Measurements from ENCODE around the gene SLC8B1. TPM values are rescaled to one million over a fixed set of nuclear protein-coding genes. Genes with fewer than 3 reads are reported as not detected.

The SLC8B1 gene
- total RNA-seq, 1 experiment from 2014 or later, result 5.9 TPM

- Histone ChIP-seq H3K27me3 (ENCODE audit: low read length) (no peaks in the 10 kb centered on the region), H3K9ac (ENCODE audit: low read length) (no peak overlapping the region), H3K4me2 (ENCODE audit: low read depth, low read length, poor library complexity, severe bottlenecking) (no peak overlapping the region), H3K79me2 (ENCODE audit: low read length) (no peaks in the 10 kb centered on the region), H3K4me1 (ENCODE audit: low read length) (peaks cover 8% of the 10 kb centered on the region), H3K4me3 (ENCODE audit: low read length) (no peak overlapping the region), H3K27ac (ENCODE audit: low read length) (no peak overlapping the region), H3K9me2 (replicated peaks; ENCODE audit: insufficient read depth, low read length) (no peaks in the 10 kb centered on the region), H4K20me1 (ENCODE audit: insufficient read depth, low read depth, low read length) (no peaks in the 10 kb centered on the region), H3K9me3 (ENCODE audit: low read length) (no peaks in the 10 kb centered on the region), H2AFZ (ENCODE audit: low read length) (no peak overlapping the region), H3K36me3 (ENCODE audit: insufficient read depth, low read length) (no peaks in the 10 kb centered on the region)
- no peak for DNase-seq
Measured at GRCh38 chr12:113322343-113322742, 12.6 kb downstream of the SLC8B1 start.

GRCh38 chr12:113320401-113320800 lies 14.5 kb downstream of the SLC8B1 start:
- DNase-seq, result no peak
- Histone ChIP-seq H3K9ac (ENCODE audit: low read length) (no peak overlapping the region), H4K20me1 (ENCODE audit: insufficient read depth, low read depth, low read length) (no peaks in the 10 kb centered on the region), H3K4me1 (ENCODE audit: low read length) (peaks cover 6% of the 10 kb centered on the region), H3K27me3 (ENCODE audit: low read length) (no peaks in the 10 kb centered on the region), H2AFZ (ENCODE audit: low read length) (no peak overlapping the region), H3K27ac (ENCODE audit: low read length) (no peak overlapping the region), H3K9me3 (ENCODE audit: low read length) (no peaks in the 10 kb centered on the region), H3K79me2 (ENCODE audit: low read length) (no peaks in the 10 kb centered on the region), H3K9me2 (replicated peaks; ENCODE audit: insufficient read depth, low read length) (no peaks in the 10 kb centered on the region), H3K4me2 (ENCODE audit: low read depth, low read length, poor library complexity, severe bottlenecking) (no peak overlapping the region), H3K4me3 (ENCODE audit: low read length) (no peak overlapping the region), H3K36me3 (ENCODE audit: insufficient read depth, low read length) (no peaks in the 10 kb centered on the region)

- Histone ChIP-seq H3K27ac (ENCODE audit: low read length) (no peak overlapping the region), H3K4me2 (ENCODE audit: low read depth, low read length, poor library complexity, severe bottlenecking) (no peak overlapping the region), H3K79me2 (ENCODE audit: low read length) (no peaks in the 10 kb centered on the region), H3K9me3 (ENCODE audit: low read length) (no peaks in the 10 kb centered on the region), H3K9ac (ENCODE audit: low read length) (no peak overlapping the region), H3K9me2 (replicated peaks; ENCODE audit: insufficient read depth, low read length) (no peaks in the 10 kb centered on the region), H3K4me3 (ENCODE audit: low read length) (no peak overlapping the region), H4K20me1 (ENCODE audit: insufficient read depth, low read depth, low read length) (no peaks in the 10 kb centered on the region), H3K27me3 (ENCODE audit: low read length) (no peaks in the 10 kb centered on the region), H3K36me3 (ENCODE audit: insufficient read depth, low read length) (no peaks in the 10 kb centered on the region), H3K4me1 (ENCODE audit: low read length) (no peaks in the 10 kb centered on the region), H2AFZ (ENCODE audit: low read length) (no peak overlapping the region)
- DNase-seq, result no peak
Measured at GRCh38 chr12:113318900-113319628, 15.8 kb downstream of the SLC8B1 start.

- no peaks in the 10 kb centered on the region for H3K36me3 ChIP-seq (ENCODE audit: insufficient read depth, low read length)
- no peaks in the 10 kb centered on the region for H4K20me1 ChIP-seq (ENCODE audit: insufficient read depth, low read depth, low read length)
- H2AFZ ChIP-seq (ENCODE audit: low read length), result no peak overlapping the region
- H3K4me3 ChIP-seq (ENCODE audit: low read length), result no peak overlapping the region
- DNase-seq, result no peak
- no peaks in the 10 kb centered on the region for H3K79me2 ChIP-seq (ENCODE audit: low read length)
- no peaks in the 10 kb centered on the region for H3K9me3 ChIP-seq (ENCODE audit: low read length)
- H3K9me2 ChIP-seq (replicated peaks; ENCODE audit: insufficient read depth, low read length), result no peaks in the 10 kb centered on the region
- H3K9ac ChIP-seq (ENCODE audit: low read length), result no peak overlapping the region
- no peaks in the 10 kb centered on the region for H3K27me3 ChIP-seq (ENCODE audit: low read length)
- no peak overlapping the region for H3K4me2 ChIP-seq (ENCODE audit: low read depth, low read length, poor library complexity, severe bottlenecking)
- no peak overlapping the region for H3K27ac ChIP-seq (ENCODE audit: low read length)
- H3K4me1 ChIP-seq (ENCODE audit: low read length), result no peaks in the 10 kb centered on the region
Measured at GRCh38 chr12:113318046-113318656, 16.8 kb downstream of the SLC8B1 start.

GRCh38 chr12:113317122-113317521 lies 17.8 kb downstream of the SLC8B1 start:
- Histone ChIP-seq H3K79me2 (ENCODE audit: low read length) (no peaks in the 10 kb centered on the region), H3K9ac (ENCODE audit: low read length) (no peak overlapping the region), H3K9me2 (replicated peaks; ENCODE audit: insufficient read depth, low read length) (no peaks in the 10 kb centered on the region), H3K4me2 (ENCODE audit: low read depth, low read length, poor library complexity, severe bottlenecking) (no peak overlapping the region), H3K27ac (ENCODE audit: low read length) (no peak overlapping the region), H3K9me3 (ENCODE audit: low read length) (no peaks in the 10 kb centered on the region), H3K4me1 (ENCODE audit: low read length) (no peaks in the 10 kb centered on the region), H4K20me1 (ENCODE audit: insufficient read depth, low read depth, low read length) (no peaks in the 10 kb centered on the region), H3K4me3 (ENCODE audit: low read length) (no peak overlapping the region), H2AFZ (ENCODE audit: low read length) (no peak overlapping the region), H3K27me3 (ENCODE audit: low read length) (no peaks in the 10 kb centered on the region), H3K36me3 (ENCODE audit: insufficient read depth, low read length) (no peaks in the 10 kb centered on the region)
- no peak for DNase-seq

- Histone ChIP-seq H3K4me2 (ENCODE audit: low read depth, low read length, poor library complexity, severe bottlenecking) (no peak overlapping the region), H3K9ac (ENCODE audit: low read length) (no peak overlapping the region), H3K27ac (ENCODE audit: low read length) (no peak overlapping the region), H3K9me3 (ENCODE audit: low read length) (no peaks in the 10 kb centered on the region), H3K4me1 (ENCODE audit: low read length) (no peaks in the 10 kb centered on the region), H3K4me3 (ENCODE audit: low read length) (no peak overlapping the region), H4K20me1 (ENCODE audit: insufficient read depth, low read depth, low read length) (no peaks in the 10 kb centered on the region), H3K27me3 (ENCODE audit: low read length) (no peaks in the 10 kb centered on the region), H2AFZ (ENCODE audit: low read length) (no peak overlapping the region), H3K79me2 (ENCODE audit: low read length) (no peaks in the 10 kb centered on the region), H3K9me2 (replicated peaks; ENCODE audit: insufficient read depth, low read length) (no peaks in the 10 kb centered on the region), H3K36me3 (ENCODE audit: insufficient read depth, low read length) (no peaks in the 10 kb centered on the region)
- DNase-seq, result no peak
Measured at GRCh38 chr12:113316155-113316554, 18.8 kb downstream of the SLC8B1 start.

- Histone ChIP-seq H3K9me3 (ENCODE audit: low read length) (no peaks in the 10 kb centered on the region), H3K9ac (ENCODE audit: low read length) (no peak overlapping the region), H2AFZ (ENCODE audit: low read length) (no peak overlapping the region), H3K79me2 (ENCODE audit: low read length) (no peaks in the 10 kb centered on the region), H4K20me1 (ENCODE audit: insufficient read depth, low read depth, low read length) (no peaks in the 10 kb centered on the region), H3K36me3 (ENCODE audit: insufficient read depth, low read length) (no peaks in the 10 kb centered on the region), H3K4me3 (ENCODE audit: low read length) (no peak overlapping the region), H3K9me2 (replicated peaks; ENCODE audit: insufficient read depth, low read length) (no peaks in the 10 kb centered on the region), H3K27me3 (ENCODE audit: low read length) (no peaks in the 10 kb centered on the region), H3K4me1 (ENCODE audit: low read length) (no peaks in the 10 kb centered on the region), H3K27ac (ENCODE audit: low read length) (no peak overlapping the region), H3K4me2 (ENCODE audit: low read depth, low read length, poor library complexity, severe bottlenecking) (no peak overlapping the region)
- no peak for DNase-seq
Measured at GRCh38 chr12:113315358-113315757, 19.6 kb downstream of the SLC8B1 start.

- Histone ChIP-seq H3K4me2 (ENCODE audit: low read depth, low read length, poor library complexity, severe bottlenecking) (no peak overlapping the region), H3K79me2 (ENCODE audit: low read length) (no peaks in the 10 kb centered on the region), H3K4me3 (ENCODE audit: low read length) (no peak overlapping the region), H3K9me3 (ENCODE audit: low read length) (no peaks in the 10 kb centered on the region), H3K4me1 (ENCODE audit: low read length) (no peaks in the 10 kb centered on the region), H3K36me3 (ENCODE audit: insufficient read depth, low read length) (no peaks in the 10 kb centered on the region), H3K9ac (ENCODE audit: low read length) (no peak overlapping the region), H3K27me3 (ENCODE audit: low read length) (no peaks in the 10 kb centered on the region), H4K20me1 (ENCODE audit: insufficient read depth, low read depth, low read length) (no peaks in the 10 kb centered on the region), H2AFZ (ENCODE audit: low read length) (no peak overlapping the region), H3K27ac (ENCODE audit: low read length) (no peak overlapping the region), H3K9me2 (replicated peaks; ENCODE audit: insufficient read depth, low read length) (no peaks in the 10 kb centered on the region)
- DNase-seq, result no peak
Measured at GRCh38 chr12:113314121-113314529, 20.8 kb downstream of the SLC8B1 start.

All from Karpas-422 (cell line).